KBM-7 (cell line): ENCODE results near the gene MARCHF3.
A peak's percentile ranks its signal among the peaks of the same experiment; 100 is the strongest.
"Not testable (repeated sequence)": the region's sequence is repeated elsewhere in the genome, so short reads cannot be mapped to it uniquely, and the experiment has no call there.

Experiments used
- DNase-seq: peaks from one replicate; pipeline ENCODE4 v3.0.0-alpha.2; 2015
- in situ Hi-C: fragments of 300-500 bp; cut with MboI; formaldehyde crosslinking; loops from 2 replicates; pipeline ENCODE4 v1.14.3; 2020; ENCODE audit warnings: low sequenced_read_pairs, low pct_unique_long_range_greater_than_20kb, mixed read lengths

Gene MARCHF3

GRCh38 chr5:127053551-127053950, 23.2 kb upstream of the MARCHF3 start:
- DNase-seq, in situ Hi-C loops: not testable (repeated sequence)

GRCh38 chr5:127053049-127053448, 22.7 kb upstream of the MARCHF3 start:
- DNase-seq, result no peak
- in situ Hi-C loops, result no loop called here

DNA sequence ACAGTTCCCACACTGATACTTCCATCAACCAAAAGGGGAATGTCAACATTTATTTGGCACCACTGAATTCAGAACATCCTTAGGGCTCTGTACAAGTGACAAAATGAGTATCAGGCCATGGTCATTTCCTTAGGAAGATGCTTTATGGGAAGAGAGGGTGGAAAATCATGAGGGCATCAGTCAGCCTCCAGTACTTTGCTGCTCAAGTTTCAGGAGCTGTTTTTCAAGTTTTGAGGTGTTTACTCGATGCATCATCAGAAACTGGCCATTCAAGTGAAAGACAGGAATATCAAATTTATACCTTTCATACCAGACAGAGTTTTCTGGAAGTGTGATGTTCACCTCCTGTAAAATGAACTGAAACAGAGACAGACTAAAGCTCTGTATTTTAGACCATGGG, 21.2 kb upstream of the MARCHF3 start:
- in situ Hi-C loops, result no loop called here
- no peak for DNase-seq

DNA sequence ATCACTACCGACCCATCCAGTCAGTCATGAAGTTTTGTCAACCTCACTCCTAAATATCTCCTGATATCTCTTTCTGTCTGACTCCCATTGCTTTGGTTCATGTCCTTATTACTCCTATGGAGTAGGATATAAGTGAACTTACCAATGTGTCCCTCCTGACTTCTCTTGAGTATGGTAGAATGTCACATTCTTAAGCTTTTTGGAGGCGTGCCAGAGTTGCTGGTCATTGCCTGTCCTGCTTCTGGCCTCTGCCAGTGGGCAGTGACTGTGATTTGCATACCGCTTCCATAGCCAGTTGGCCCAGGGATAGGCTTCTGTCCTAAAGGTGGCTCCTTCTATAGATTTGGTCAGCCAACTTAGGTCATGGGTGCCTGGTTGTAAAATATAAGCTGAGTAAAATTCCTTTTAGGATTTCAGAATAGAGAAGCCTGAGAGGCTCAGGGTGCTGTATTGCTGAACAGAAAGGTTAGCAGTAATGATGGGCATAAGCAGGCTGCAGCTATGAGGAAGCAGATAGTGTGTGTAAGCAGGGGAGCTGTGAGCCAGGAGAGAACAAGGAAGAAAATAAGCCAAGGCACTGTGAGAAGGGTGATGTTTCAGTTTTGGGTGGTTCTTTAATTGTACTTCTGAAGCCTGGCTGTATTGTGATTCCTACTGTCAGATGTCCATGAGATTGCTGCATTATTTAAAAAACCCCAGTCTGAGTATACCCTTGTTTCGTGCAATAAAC, 16.1 kb upstream of the MARCHF3 start:
- DNase-seq, result no peak
- in situ Hi-C loops, result no loop called here

DNA sequence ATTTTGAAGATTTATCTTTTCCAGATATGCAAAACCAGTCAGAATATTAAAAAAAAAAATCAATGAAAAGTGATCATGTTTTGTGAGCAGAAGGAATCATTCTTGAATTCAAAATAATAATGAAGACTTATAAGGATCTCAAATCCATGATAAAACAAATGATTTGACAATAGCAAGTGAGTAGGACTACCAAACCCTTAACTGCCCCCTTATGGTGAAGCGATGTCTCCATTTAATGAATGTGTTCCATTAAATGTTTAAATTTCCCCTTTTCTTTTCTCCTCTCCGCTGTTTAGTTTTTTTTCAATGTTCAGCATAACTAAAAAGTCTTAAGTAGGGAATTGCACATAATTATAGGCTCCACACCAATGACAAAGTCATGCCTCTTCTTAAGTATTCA, 12.2 kb upstream of the MARCHF3 start:
- in situ Hi-C loops, result no loop called here
- DNase-seq, result peak; percentile 21

- no peak for DNase-seq
- in situ Hi-C loops, result no loop called here
These were observed 11.2 kb upstream of the MARCHF3 start for GRCh38 chr5:127041571-127041970.

DNA sequence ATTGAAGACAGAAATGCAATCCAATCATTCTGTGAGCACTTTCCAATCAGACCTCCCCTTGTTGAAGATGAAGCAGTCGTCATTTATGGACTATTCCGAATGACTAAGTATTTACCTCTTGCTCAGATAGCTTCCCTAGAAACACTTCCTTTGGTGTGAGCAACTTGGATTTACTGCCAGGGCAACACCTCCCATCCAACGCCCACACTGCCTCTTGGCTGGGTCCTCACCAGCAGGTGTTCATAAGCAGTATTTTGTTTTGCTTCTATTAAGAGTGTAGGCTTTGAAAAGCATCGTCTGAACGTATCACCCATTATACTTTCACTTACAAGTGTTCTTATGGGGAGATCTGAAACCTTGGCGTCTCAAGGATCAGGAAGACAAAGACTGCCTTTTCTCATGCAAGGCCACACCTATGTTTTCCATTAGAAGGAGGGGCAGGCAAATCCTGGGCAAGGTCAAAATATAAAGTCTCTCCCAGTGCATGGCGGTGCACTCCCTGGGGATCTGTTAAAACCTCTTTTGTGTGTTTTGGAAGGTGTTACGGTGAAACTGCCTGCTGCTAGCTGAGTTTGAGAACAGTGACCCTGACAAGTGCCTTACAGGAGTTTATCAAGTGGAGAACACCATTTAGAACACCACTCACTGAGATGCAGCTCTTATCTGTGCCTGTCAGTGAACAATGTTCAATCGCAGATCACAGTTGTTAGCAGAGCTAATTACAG, 10.6 kb upstream of the MARCHF3 start:
- DNase-seq, result no peak

DNA sequence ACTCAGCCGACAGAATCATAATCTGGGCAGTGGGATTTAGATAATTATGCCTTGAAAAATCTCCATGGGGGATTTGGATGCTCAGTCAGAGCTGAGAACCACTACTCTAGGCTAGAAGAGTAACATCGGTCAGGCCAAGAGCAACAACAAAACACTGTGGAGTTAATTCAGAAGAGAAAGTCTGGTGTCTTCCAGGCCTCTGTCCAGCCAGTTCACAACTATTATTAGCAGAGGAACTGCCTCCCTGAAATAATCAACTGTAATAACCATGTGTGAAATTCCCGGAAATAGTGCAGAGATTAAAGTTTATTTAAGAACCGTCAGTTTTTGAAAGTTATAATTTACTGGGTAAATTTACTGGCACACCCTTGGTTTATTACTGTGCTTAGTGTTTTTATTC, 8.2 kb upstream of the MARCHF3 start:
- DNase-seq, result no peak
- in situ Hi-C loops, result no loop called here

More for the DNA sequence above, 10.6 kb upstream of the MARCHF3 start:
- in situ Hi-C loops, result no loop called here

DNA sequence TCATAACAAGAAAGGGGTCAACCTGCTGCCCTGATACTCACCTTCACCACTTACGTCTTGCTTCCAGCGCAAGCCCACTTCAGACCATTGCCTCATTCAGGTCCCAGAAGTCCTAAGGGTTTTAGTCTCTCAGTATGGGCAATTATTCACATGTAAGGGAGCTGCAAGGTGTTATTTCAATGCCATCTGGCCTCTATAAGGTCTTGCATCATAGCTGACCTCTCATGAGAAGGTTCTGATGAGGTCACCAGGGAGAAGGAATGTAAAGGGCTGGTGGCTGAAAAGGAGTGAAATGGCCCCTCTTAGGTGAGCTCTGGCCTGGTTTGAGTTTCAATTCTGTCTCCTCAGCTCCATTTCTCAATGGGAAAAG, 1.5 kb upstream of the MARCHF3 start:
- in situ Hi-C loops, result no loop called here
- DNase-seq, result no peak

DNA sequence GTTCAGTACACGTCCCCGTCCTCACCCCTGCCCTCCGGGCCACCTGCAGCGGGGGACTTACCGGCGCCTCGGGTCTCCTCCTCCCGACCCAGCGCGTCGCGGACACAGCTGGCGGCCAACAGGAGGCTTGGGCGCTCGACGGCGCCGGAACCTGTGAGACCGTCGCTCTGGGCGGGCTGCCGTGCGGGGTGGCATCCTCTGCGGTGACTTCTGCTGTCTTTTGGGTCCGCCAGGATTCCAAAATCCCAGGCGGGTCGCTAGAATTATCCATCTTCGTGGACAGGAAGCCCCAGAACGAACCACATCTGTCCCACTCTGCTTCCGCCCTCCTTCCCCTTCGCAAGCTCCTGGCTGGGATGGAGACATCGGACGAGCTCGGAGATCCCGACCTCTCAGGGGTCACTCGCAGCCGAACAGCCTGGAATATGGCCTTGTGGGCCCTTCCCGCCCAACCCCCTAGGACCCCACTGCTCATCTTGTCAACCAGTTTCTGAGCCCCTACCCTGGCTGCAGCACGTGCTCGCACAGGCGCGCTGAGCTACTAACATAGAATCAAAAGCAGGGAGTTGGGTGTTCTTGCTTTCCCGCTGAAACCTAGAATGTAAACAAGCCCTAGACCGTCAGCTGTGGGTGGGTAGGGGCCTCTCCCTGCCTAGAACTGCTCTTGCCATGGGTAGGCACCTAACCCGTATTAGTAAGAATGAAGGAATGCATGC, 947 bp upstream of the MARCHF3 start:
- no peak for DNase-seq
- in situ Hi-C loops, result no loop called here

DNA sequence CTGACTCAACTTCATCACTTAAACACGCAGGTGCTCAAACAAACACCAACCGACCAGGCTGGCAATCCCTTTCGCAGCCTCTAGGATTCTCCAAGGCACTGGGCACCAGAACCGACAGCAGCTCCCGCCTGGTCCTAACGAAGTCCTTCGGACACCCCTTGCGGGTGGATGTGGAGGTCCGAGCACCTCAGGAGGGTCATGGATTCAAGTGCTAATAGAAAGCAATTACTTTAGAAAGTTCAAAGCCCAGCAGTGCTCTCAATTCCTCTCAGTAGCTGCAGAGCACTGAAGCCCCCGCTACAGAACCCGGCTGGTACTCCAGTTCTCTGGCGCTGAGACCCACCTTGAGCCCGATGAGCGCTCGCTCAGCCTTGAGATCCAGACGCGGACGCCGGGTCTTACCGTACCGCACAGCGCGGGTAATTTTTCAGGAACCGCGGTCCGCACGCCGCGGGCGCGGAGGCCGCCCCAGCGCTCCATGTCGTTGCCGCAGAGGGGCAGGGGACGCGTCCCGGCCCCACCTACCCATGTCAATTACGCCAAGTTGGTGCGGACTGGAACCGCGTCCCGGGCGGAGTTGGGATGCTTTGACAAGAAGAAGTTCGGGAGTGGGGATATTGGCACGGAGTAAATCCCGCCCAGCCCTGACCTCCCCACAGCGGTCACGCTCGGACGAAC, 638 bp downstream of the MARCHF3 start:
- in situ Hi-C loops, result no loop called here
- DNase-seq, result peak; percentile 69

- in situ Hi-C loops, result no loop called here
- DNase-seq, result peak; percentile 71
These were observed 1.4 kb downstream of the MARCHF3 start for GRCh38 chr5:127028822-127029457.

DNA sequence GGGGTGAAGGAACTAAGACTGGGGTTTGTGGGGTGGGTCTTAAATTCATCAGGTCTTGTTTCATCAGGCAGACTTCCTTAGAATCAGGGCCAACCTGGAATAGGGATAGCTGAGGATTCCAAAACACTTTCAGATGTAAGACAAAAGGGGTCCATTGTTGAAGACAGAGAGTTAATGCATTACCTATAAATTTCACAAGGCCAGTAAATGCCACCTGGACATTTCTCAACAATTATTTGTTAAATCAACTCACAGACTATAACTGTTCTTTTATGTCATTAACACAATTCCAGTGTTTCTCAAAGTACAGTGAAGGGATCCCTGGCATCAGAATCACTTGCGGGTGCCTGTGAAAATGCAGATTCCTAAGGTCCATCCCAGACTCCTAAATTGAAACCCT, 2.8 kb downstream of the MARCHF3 start:
- in situ Hi-C loops, result no loop called here
- DNase-seq, result no peak

GRCh38 chr5:127026166-127026565, 4.2 kb downstream of the MARCHF3 start:
- DNase-seq, result no peak
- in situ Hi-C loops, result no loop called here

DNA sequence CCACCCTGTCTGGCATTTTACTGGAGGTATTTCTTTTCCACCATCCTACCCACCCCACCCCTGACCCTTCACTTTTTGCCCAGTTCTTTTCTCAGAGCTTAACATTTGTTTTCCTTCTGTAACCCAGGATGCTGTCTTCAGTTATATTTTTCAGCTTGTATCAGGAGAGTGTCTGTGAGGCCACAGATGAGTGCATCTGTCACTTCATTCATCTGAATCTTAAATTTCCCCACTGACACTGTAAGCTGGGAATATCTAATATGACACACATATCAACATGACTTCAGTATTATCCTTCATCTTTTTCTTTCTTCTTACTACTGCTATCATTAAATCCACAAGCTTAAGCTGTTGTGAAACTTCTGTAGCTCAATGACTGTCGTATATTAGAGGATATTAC, 4.9 kb downstream of the MARCHF3 start:
- in situ Hi-C loops, result no loop called here

DNA sequence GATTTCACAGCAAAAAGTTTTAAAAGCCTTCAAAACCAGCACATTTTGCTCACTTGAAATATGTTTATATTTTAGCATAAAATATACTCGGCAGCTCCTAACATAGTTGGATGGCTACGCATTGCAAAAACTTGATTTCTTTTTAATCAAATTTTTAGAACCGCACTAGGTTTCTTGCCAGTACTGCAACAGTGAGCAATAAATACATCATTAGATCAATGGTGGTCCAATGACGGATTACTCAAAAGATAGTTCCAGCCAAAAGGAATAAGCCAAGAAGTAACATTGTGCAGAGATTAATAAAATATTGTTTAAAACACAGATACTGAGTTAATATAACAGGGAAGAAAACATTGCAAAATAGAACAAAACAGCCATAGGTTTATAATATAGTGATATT, 5.5 kb downstream of the MARCHF3 start:
- in situ Hi-C loops, result no loop called here
- no peak for DNase-seq

More for the DNA sequence above, 4.9 kb downstream of the MARCHF3 start:
- no peak for DNase-seq

DNA sequence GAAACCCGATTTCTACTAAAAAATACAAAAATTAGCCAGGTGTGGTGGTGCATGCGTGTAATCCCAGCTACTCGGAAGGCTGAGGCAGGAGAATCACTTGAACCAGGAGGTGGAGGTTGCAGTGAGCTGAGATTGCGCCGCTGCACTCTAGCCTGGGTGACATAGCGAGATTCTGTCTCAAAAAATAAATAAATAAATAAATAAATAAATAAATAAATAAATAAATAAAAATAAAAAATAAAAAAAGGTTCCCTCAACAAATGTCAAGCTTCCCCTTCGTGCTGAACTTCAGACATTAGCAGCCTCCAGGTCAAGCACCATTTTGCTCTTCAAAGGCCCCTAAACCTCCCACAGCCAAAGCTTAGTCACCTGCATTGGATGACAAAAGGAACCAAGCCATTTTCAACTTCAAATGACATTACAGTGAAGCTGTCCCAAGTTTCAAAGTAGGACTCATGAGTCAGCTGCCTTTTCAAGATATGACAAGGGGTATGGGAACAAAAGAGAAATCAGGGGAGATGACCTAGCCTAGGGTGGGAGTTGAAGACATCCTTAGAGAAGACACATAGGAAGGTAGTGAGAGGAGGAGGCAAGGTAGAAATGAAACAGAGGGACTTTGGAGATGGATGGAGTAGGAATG, 6.7 kb downstream of the MARCHF3 start:
- DNase-seq, result not testable (repeated sequence)

GRCh38 chr5:127022846-127023245, 7.5 kb downstream of the MARCHF3 start:
- no peak for DNase-seq
- in situ Hi-C loops, result no loop called here

More for the DNA sequence above, 6.7 kb downstream of the MARCHF3 start:
- in situ Hi-C loops, result not testable (repeated sequence)

- no peak for DNase-seq
These were observed 10.4 kb downstream of the MARCHF3 start for GRCh38 chr5:127019928-127020327.

More at GRCh38 chr5:127019928-127020327, 10.4 kb downstream of the MARCHF3 start:
- in situ Hi-C loops, result no loop called here
